ENCODE measurements around the gene HOXD13. TPM values are rescaled to one million over a fixed set of nuclear protein-coding genes. Genes with fewer than 3 reads are reported as not detected.

Gene HOXD13
- total RNA-seq, 3 donors from 2014 or later: not detected

Other genes starting within 250 kb of the HOXD13 start
- 10 to 100 TPM; 25.2 to 26.7 (median 25.6) TPM for gene LNPK, start 90.5 kb upstream of the HOXD13 start, total RNA-seq
- not detected for gene EVX2, start 8.8 kb upstream of the HOXD13 start, total RNA-seq
- gene HOXD12, start 7.1 kb downstream of the HOXD13 start, total RNA-seq: not detected
- not detected for gene HOXD11, start 14.6 kb downstream of the HOXD13 start, total RNA-seq
- gene HOXD10, start 24.1 kb downstream of the HOXD13 start, total RNA-seq: not detected
- gene HOXD9, start 30.0 kb downstream of the HOXD13 start, total RNA-seq: not detected
- under 1 TPM in 1 of 3 donors, not detected in 2; 0.11 TPM for gene HOXD8, start 37.0 kb downstream of the HOXD13 start, total RNA-seq
- gene HOXD4, start 58.8 kb downstream of the HOXD13 start, total RNA-seq: not detected
- not detected for gene HOXD3, start 64.6 kb downstream of the HOXD13 start, total RNA-seq
- gene HOXD1, start 95.9 kb downstream of the HOXD13 start, total RNA-seq: not detected
- gene MTX2, start 176.7 kb downstream of the HOXD13 start, total RNA-seq: 10 to 100 TPM; 29.9 to 35.1 (median 31.3) TPM

Data from activated T-cell treated with anti-CD3 and anti-CD28 coated beads, Interleukin-2, amount 50 U/mL, for 4 hours (primary cell).